Mesothelial cell of epicardium (in vitro differentiated cells): Measurements from ENCODE around the gene SCN3B. TPM values are rescaled to one million over a fixed set of nuclear protein-coding genes. Genes with fewer than 3 reads are reported as not detected.

Experiments
- DNase-seq, 2 experiments: peaks; one replicate each; pipeline ENCODE4 v3.0.0; 2021; ENCODE audit warnings: low spot score in 2 of 2; ENCODE audit not compliant: unreplicated experiment in 2 of 2
- H3K27ac Mint-ChIP-seq: 2 replicates; pipeline ENCODE4 v1.8.0; 2021; ENCODE audit warnings: mixed read lengths
- H3K27me3 Mint-ChIP-seq: 2 replicates; pipeline ENCODE4 v1.8.0; 2021; ENCODE audit warnings: low read depth, mixed read lengths
- H3K36me3 Mint-ChIP-seq: 2 replicates; pipeline ENCODE4 v1.8.0; 2021; ENCODE audit warnings: mixed read lengths
- H3K4me1 Mint-ChIP-seq: 2 replicates; pipeline ENCODE4 v1.8.0; 2021; ENCODE audit warnings: mixed read lengths
- H3K4me3 Mint-ChIP-seq: 2 replicates; pipeline ENCODE4 v1.8.0; 2021; ENCODE audit warnings: mild to moderate bottlenecking, moderate library complexity, mixed read lengths
- H3K9me3 Mint-ChIP-seq: 2 replicates; pipeline ENCODE4 v1.8.0; 2021; ENCODE audit warnings: mixed read lengths
- total RNA-seq: library from RNA; stranded (reverse); gene quantifications from 3 replicates; pipeline ENCODE4 v1.2.1, GENCODE V29; 2021
- TF ChIP-seq, protein P1 (sequence below): fragments of 200-600 bp; sonication (generic); IDR thresholded peaks from one replicate; pipeline ENCODE4 v1.5.0; 2021; ENCODE audit warnings: antibody characterized with exemption; ENCODE audit not compliant: unreplicated experiment

SCN3B gene
- total RNA-seq, 1 donor from 2014 or later: 0.22 TPM

DNA sequence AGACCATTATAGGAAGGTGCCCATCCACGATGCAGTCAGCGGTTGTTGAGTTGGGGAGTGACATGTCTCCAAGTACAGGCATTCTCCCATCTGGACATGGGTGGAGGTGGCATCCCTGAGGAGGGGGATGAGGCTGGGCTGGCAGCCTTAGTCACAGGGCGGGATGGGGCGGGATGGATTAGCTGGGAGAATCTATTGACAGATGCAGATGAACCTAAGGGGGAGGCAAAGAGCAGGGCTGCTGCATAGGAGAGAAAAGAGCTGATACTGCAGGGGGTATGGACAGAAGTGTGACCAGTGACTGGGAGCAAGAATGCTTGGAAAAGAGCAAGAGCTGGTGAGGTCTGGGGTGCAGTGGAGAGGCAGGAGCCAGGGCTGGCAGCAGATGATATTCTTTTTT is 42.7 kb downstream of the SCN3B start:
- Mint-ChIP-seq H3K4me3 (no peak overlapping the region), H3K9me3 (no peaks in the 10 kb centered on the region), H3K36me3 (peaks cover 30% of the 10 kb centered on the region), H3K4me1 (peaks cover 1% of the 10 kb centered on the region), H3K27ac (no peak overlapping the region), H3K27me3 (peaks cover 2% of the 10 kb centered on the region)
- no peak for DNase-seq
- TF ChIP-seq, protein P1, sequence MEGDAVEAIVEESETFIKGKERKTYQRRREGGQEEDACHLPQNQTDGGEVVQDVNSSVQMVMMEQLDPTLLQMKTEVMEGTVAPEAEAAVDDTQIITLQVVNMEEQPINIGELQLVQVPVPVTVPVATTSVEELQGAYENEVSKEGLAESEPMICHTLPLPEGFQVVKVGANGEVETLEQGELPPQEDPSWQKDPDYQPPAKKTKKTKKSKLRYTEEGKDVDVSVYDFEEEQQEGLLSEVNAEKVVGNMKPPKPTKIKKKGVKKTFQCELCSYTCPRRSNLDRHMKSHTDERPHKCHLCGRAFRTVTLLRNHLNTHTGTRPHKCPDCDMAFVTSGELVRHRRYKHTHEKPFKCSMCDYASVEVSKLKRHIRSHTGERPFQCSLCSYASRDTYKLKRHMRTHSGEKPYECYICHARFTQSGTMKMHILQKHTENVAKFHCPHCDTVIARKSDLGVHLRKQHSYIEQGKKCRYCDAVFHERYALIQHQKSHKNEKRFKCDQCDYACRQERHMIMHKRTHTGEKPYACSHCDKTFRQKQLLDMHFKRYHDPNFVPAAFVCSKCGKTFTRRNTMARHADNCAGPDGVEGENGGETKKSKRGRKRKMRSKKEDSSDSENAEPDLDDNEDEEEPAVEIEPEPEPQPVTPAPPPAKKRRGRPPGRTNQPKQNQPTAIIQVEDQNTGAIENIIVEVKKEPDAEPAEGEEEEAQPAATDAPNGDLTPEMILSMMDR: no peak

DNA sequence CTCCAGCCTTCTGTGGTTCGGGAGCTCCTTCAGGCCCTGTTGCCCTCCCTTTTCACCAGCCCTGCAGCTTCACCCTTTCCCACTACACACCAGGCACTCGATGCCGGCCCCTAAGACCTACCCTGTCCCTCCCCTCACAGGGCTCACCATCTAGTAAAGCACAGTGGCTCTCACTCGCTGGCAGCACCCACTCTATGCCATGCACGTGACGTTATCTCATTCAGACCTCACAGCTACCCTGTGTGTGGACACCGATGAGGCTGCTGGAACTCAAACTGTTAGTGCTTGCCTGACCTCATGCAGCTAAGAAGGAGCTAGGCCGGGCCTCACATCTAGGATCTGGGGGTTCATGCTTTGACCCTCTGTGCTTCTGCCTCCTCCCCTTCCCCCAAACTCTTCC is 45.5 kb downstream of the SCN3B start:
- Mint-ChIP-seq H3K4me3 (no peak overlapping the region), H3K27ac (no peak overlapping the region), H3K36me3 (peaks cover 21% of the 10 kb centered on the region), H3K4me1 (no peaks in the 10 kb centered on the region), H3K9me3 (no peaks in the 10 kb centered on the region), H3K27me3 (peaks cover 2% of the 10 kb centered on the region)
- TF ChIP-seq, protein P1: no peak
- no peak for DNase-seq

DNA sequence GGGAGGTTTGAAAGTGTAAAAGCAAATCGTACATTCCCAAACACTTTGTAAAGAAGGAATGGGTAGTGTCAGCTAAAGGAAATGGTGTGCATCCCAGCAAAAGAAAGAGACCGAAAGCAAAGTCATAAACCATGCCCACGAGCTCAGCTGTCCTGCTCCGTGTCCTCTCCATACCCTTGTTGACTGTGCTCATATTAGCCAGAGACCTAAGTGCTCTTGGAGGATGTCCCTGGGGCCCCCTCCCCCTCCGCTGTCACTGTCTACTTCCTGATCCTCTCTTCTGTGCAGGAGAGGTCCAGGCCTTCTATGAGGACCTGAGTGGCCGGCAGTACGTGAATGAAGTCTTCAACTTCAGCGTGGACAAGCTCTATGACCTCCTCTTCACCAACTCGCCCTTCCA is 46.1 kb downstream of the SCN3B start:
- Mint-ChIP-seq H3K4me3 (no peak overlapping the region), H3K9me3 (no peaks in the 10 kb centered on the region), H3K27me3 (peaks cover 2% of the 10 kb centered on the region), H3K4me1 (no peaks in the 10 kb centered on the region), H3K27ac (no peak overlapping the region), H3K36me3 (peaks cover 26% of the 10 kb centered on the region)
- no peak for DNase-seq
- TF ChIP-seq, protein P1: no peak

DNA sequence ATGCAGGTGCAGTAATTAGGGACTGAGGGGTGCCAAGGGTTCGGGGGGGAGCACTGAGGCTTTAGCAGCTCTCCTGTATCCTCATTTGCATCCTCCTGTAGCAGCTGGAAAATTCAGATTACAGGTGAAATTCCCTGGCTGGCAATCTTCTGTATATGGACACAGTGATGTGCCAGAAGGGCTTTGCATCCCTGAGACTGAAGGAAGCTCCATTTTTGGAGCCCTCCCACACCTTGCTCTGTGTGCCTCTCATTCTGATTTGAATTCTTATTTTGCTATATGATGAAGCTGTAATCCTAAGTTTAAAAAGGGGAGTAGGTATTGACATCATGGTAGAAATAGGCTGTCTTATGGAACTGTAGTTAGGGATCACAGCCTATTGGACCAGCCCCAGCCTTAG is 46.6 kb downstream of the SCN3B start:
- Mint-ChIP-seq H3K9me3 (no peaks in the 10 kb centered on the region), H3K27ac (no peak overlapping the region), H3K27me3 (peaks cover 2% of the 10 kb centered on the region), H3K4me1 (no peaks in the 10 kb centered on the region), H3K36me3 (peaks cover 27% of the 10 kb centered on the region), H3K4me3 (no peak overlapping the region)
- no peak for DNase-seq
- TF ChIP-seq, protein P1: no peak

DNA sequence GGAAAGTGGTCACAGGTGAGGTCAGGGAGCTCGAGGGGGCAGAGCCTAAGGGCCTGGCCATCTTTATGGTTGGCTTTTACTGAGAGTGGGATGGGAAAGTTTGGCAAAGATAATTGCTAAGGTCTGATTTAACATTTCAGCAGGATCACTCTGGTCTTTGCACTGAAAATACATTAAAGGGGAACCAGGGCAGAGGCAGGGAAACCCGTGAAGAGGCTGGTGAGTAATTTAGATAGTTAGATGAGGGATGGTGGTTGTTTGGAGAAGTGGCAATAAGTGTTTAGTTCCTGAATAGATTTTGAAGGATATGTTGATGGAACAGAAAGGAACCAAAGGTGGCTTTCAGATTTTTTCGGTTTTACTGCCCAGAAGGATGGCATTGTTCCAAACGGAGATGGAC is 50.8 kb downstream of the SCN3B start:
- Mint-ChIP-seq H3K27ac (no peak overlapping the region), H3K4me1 (no peaks in the 10 kb centered on the region), H3K36me3 (peaks cover 20% of the 10 kb centered on the region), H3K9me3 (no peaks in the 10 kb centered on the region), H3K4me3 (no peak overlapping the region), H3K27me3 (no peaks in the 10 kb centered on the region)
- TF ChIP-seq, protein P1: no peak
- DNase-seq: no peak

DNA sequence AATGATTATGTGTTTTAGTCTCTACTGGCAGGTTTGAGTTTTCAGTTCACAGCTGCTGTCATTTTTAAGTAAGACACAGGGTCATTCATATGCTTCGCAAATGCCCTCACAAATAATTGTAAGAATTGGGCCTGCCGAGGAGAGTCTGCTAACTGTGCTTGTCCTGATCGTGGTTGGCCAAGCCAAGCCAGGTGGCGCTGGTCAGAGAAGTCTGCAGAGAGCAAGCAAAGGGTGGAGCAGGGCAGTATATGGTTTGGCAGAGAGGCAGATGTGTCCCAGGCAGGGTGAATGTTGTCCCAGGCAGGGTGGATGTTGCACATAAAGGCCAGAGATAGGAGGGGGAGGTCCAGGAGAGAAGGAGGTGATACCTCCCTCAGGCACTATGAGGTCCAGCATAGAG is 52.7 kb downstream of the SCN3B start:
- DNase-seq: no peak
- Mint-ChIP-seq H3K4me3 (no peak overlapping the region), H3K4me1 (no peaks in the 10 kb centered on the region), H3K27me3 (no peaks in the 10 kb centered on the region), H3K36me3 (peaks cover 24% of the 10 kb centered on the region), H3K9me3 (no peaks in the 10 kb centered on the region), H3K27ac (no peak overlapping the region)
- TF ChIP-seq, protein P1: no peak
